Adipocyte (in vitro differentiated cells): ENCODE data around the gene ZNF618.
A peak's percentile ranks its signal among the peaks of the same experiment; 100 is the strongest.

Experiments
- DNase-seq: peaks from one replicate; pipeline ENCODE4 v3.0.0-alpha.2; 2015; ENCODE audit warnings: low read depth
- H3K27me3 ChIP-seq: replicated peaks from 2 replicates; pipeline ENCODE4 v1.7.0; 2013; ENCODE audit warnings: mild to moderate bottlenecking, low read length, moderate library complexity; ENCODE audit not compliant: control insufficient read depth, insufficient read depth
- H3K36me3 ChIP-seq: 2 replicates; pipeline ENCODE4 v1.7.0; 2013; ENCODE audit warnings: low read length, mild to moderate bottlenecking, moderate library complexity; ENCODE audit not compliant: control insufficient read depth, insufficient read depth, severe bottlenecking
- H3K4me1 ChIP-seq: 2 replicates; pipeline ENCODE4 v1.7.0; 2013; ENCODE audit warnings: mild to moderate bottlenecking, low read length, moderate library complexity; ENCODE audit not compliant: control insufficient read depth, insufficient read depth
- H3K4me3 ChIP-seq: 2 replicates; pipeline ENCODE4 v1.7.0; 2013; ENCODE audit warnings: mild to moderate bottlenecking, low read length, moderate library complexity
- H3K9ac ChIP-seq: 2 replicates; pipeline ENCODE4 v1.7.0; 2013; ENCODE audit warnings: mild to moderate bottlenecking, low read length, moderate library complexity
- H3K9me3 ChIP-seq: 2 replicates; pipeline ENCODE4 v1.7.0; 2013; ENCODE audit warnings: mild to moderate bottlenecking, low read length, moderate library complexity; ENCODE audit not compliant: control insufficient read depth

ZNF618 gene

GRCh38 chr9:114016629-114017423, 140.7 kb downstream of the ZNF618 start:
- DNase-seq, result no peak
- H3K36me3 ChIP-seq, result peaks cover 53% of the 10 kb centered on the region

GRCh38 chr9:114017741-114018715, 141.9 kb downstream of the ZNF618 start:
- Histone ChIP-seq H3K9ac (no peak overlapping the region), H3K4me3 (no peak overlapping the region), H3K36me3 (peaks cover 54% of the 10 kb centered on the region), H3K4me1 (no peaks in the 10 kb centered on the region), H3K9me3 (peaks cover 25% of the 10 kb centered on the region), H3K27me3 (no peaks in the 10 kb centered on the region)
- DNase-seq, result no peak

More at GRCh38 chr9:114016629-114017423, 140.7 kb downstream of the ZNF618 start:
- H3K4me3 ChIP-seq, result no peak overlapping the region
- no peaks in the 10 kb centered on the region for H3K4me1 ChIP-seq
- H3K27me3 ChIP-seq, result no peaks in the 10 kb centered on the region
- peaks cover 15% of the 10 kb centered on the region for H3K9me3 ChIP-seq
- H3K9ac ChIP-seq, result no peak overlapping the region

- Histone ChIP-seq H3K4me1 (no peaks in the 10 kb centered on the region), H3K9ac (no peak overlapping the region), H3K9me3 (peaks cover 34% of the 10 kb centered on the region), H3K4me3 (no peak overlapping the region), H3K36me3 (peaks cover 74% of the 10 kb centered on the region), H3K27me3 (no peaks in the 10 kb centered on the region)
- DNase-seq, result no peak
These were observed 145.5 kb downstream of the ZNF618 start for GRCh38 chr9:114021578-114021977.

GRCh38 chr9:114023961-114024360, 147.9 kb downstream of the ZNF618 start:
- peaks cover 34% of the 10 kb centered on the region for H3K9me3 ChIP-seq
- peaks cover 58% of the 10 kb centered on the region for H3K36me3 ChIP-seq
- DNase-seq, result no peak
- no peak overlapping the region for H3K9ac ChIP-seq
- H3K4me3 ChIP-seq, result peak overlapping the region; percentile 22
- H3K4me1 ChIP-seq, result no peaks in the 10 kb centered on the region
- H3K27me3 ChIP-seq, result no peaks in the 10 kb centered on the region

- DNase-seq, result no peak
- Histone ChIP-seq H3K9me3 (peaks cover 34% of the 10 kb centered on the region), H3K4me3 (no peak overlapping the region), H3K27me3 (no peaks in the 10 kb centered on the region), H3K9ac (no peak overlapping the region), H3K4me1 (no peaks in the 10 kb centered on the region), H3K36me3 (peaks cover 50% of the 10 kb centered on the region)
These were observed 149.2 kb downstream of the ZNF618 start for GRCh38 chr9:114025196-114025753.

GRCh38 chr9:114025760-114026159, 149.7 kb downstream of the ZNF618 start:
- Histone ChIP-seq H3K4me1 (no peaks in the 10 kb centered on the region), H3K9ac (no peak overlapping the region), H3K4me3 (no peak overlapping the region), H3K36me3 (peaks cover 50% of the 10 kb centered on the region), H3K9me3 (peaks cover 34% of the 10 kb centered on the region), H3K27me3 (no peaks in the 10 kb centered on the region)
- no peak for DNase-seq

- H3K36me3 ChIP-seq, result peaks cover 50% of the 10 kb centered on the region
- H3K9ac ChIP-seq, result no peak overlapping the region
- H3K9me3 ChIP-seq, result peaks cover 34% of the 10 kb centered on the region
- H3K27me3 ChIP-seq, result no peaks in the 10 kb centered on the region
- no peak for DNase-seq
- H3K4me3 ChIP-seq, result no peak overlapping the region
- no peaks in the 10 kb centered on the region for H3K4me1 ChIP-seq
These were observed 150.2 kb downstream of the ZNF618 start for GRCh38 chr9:114026335-114026734.

- Histone ChIP-seq H3K27me3 (no peaks in the 10 kb centered on the region), H3K9ac (no peak overlapping the region), H3K4me1 (no peaks in the 10 kb centered on the region), H3K9me3 (peaks cover 25% of the 10 kb centered on the region), H3K36me3 (peaks cover 41% of the 10 kb centered on the region), H3K4me3 (no peak overlapping the region)
- DNase-seq, result no peak
These were observed 151.2 kb downstream of the ZNF618 start for GRCh38 chr9:114027159-114027862.

GRCh38 chr9:114027863-114028465, 151.9 kb downstream of the ZNF618 start:
- Histone ChIP-seq H3K9me3 (peaks cover 19% of the 10 kb centered on the region), H3K4me1 (no peaks in the 10 kb centered on the region), H3K36me3 (peaks cover 35% of the 10 kb centered on the region), H3K4me3 (no peak overlapping the region), H3K9ac (no peak overlapping the region), H3K27me3 (no peaks in the 10 kb centered on the region)
- DNase-seq, result no peak

- peaks cover 30% of the 10 kb centered on the region for H3K36me3 ChIP-seq
These were observed 152.5 kb downstream of the ZNF618 start for GRCh38 chr9:114028646-114029045.

More at GRCh38 chr9:114028646-114029045, 152.5 kb downstream of the ZNF618 start:
- DNase-seq, result no peak
- Histone ChIP-seq H3K9me3 (peaks cover 12% of the 10 kb centered on the region), H3K27me3 (no peaks in the 10 kb centered on the region), H3K4me1 (no peaks in the 10 kb centered on the region), H3K9ac (no peak overlapping the region), H3K4me3 (no peak overlapping the region)
